Measurements from ENCODE around the gene SLC15A3. TPM values are rescaled to one million over a fixed set of nuclear protein-coding genes. Genes with fewer than 3 reads are reported as not detected.
"Not testable (repeated sequence)": the region's sequence is repeated elsewhere in the genome, so short reads cannot be mapped to it uniquely, and the experiment has no call there.

SLC15A3 gene
- total RNA-seq, 6 donors from 2014 or later = 29.5 to 186 (median 115) TPM

GRCh38 chr11:60912223-60912850, 39.6 kb downstream of the SLC15A3 start:
- peaks cover 33 to 44% (median 40%) of the 10 kb centered on the region in 4 donors for H3K4me1 ChIP-seq
- H3K4me3 ChIP-seq = no peak overlapping the region
- DNase-seq (no peak), ATAC-seq (ENCODE audit: low FRiP score in 2 of 2) (no peak)
- H3K9me3 ChIP-seq = no peaks in the 10 kb centered on the region
- no peaks in the 10 kb centered on the region for H3K27me3 ChIP-seq
- peak overlapping the region in 2 of 4 donors; percentile 92 for H3K27ac ChIP-seq
- no peaks in the 10 kb centered on the region for H3K36me3 ChIP-seq
- TF ChIP-seq POLR2AphosphoS5 (IDR thresholded peaks at IDR 0.05) = no peak
- no peak for TF ChIP-seq EP300 (IDR thresholded peaks at IDR 0.05)
- TF ChIP-seq POLR2A (IDR thresholded peaks at IDR 0.05) = no peak
- TF ChIP-seq CTCF (IDR thresholded peaks at IDR 0.05) = no peak
- WGBS, 2 donors = 58 to 75% methylated on average over 8 to 12 of the region's 12 CpGs

GRCh38 chr11:60910711-60911380, 41.1 kb downstream of the SLC15A3 start:
- DNase-seq (peak in 1 of 2 donors; percentile 5), ATAC-seq (ENCODE audit: low FRiP score in 2 of 2) (no peak)
- no peaks in the 10 kb centered on the region for H3K36me3 ChIP-seq
- no peaks in the 10 kb centered on the region for H3K27me3 ChIP-seq
- no peaks in the 10 kb centered on the region for H3K9me3 ChIP-seq
- peak in 3 of 6 experiments; percentile 19 to 24 (median 20) for TF ChIP-seq CTCF (IDR thresholded peaks at IDR 0.05)
- no peak for TF ChIP-seq POLR2A (IDR thresholded peaks at IDR 0.05)
- 45 to 62% methylated on average over 5 of the region's 5 CpGs for WGBS, 2 donors
- peaks cover 30 to 41% (median 36%) of the 10 kb centered on the region in 4 donors for H3K4me1 ChIP-seq
- H3K27ac ChIP-seq = peak overlapping the region in 3 of 4 donors; percentile 8 to 51 (median 24)
- no peak overlapping the region for H3K4me3 ChIP-seq

GRCh38 chr11:60910281-60910687, 41.7 kb downstream of the SLC15A3 start:
- Histone ChIP-seq H3K9me3 (no peaks in the 10 kb centered on the region), H3K4me1 (peaks cover 29 to 41% (median 36%) of the 10 kb centered on the region in 4 donors), H3K4me3 (no peak overlapping the region), H3K27me3 (no peaks in the 10 kb centered on the region), H3K27ac (peak overlapping the region in 1 of 4 donors; percentile 8), H3K36me3 (no peaks in the 10 kb centered on the region)
- ATAC-seq (ENCODE audit: low FRiP score in 2 of 2) (no peak), DNase-seq (peak in 1 of 2 donors; percentile 44)
- 55 to 58% methylated on average over 3 of the region's 3 CpGs for WGBS, 2 donors
- TF ChIP-seq POLR2A (IDR thresholded peaks at IDR 0.05) (peak in 1 of 4 donors; percentile 20), EP300 (IDR thresholded peaks at IDR 0.05) (no peak)

- H3K27me3 ChIP-seq; H3K4me3 ChIP-seq; H3K27ac ChIP-seq; H3K36me3 ChIP-seq; H3K9me3 ChIP-seq; ATAC-seq (ENCODE audit: low FRiP score in 2 of 2); DNase-seq: not testable (repeated sequence)
- H3K4me1 ChIP-seq = peaks cover 30 to 41% (median 36%) of the 10 kb centered on the region in 4 donors
- WGBS, 2 donors = 78 to 81% methylated on average over 3 of the region's 3 CpGs
Observed at GRCh38 chr11:60909680-60910280, 42.2 kb downstream of the SLC15A3 start.

- no peak for ATAC-seq (ENCODE audit: low FRiP score in 2 of 2)
Observed at GRCh38 chr11:60908803-60909202, 43.2 kb downstream of the SLC15A3 start.

More at GRCh38 chr11:60908803-60909202, 43.2 kb downstream of the SLC15A3 start:
- no peaks in the 10 kb centered on the region for H3K9me3 ChIP-seq
- TF ChIP-seq POLR2AphosphoS5 (IDR thresholded peaks at IDR 0.05) = no peak
- TF ChIP-seq EP300 (IDR thresholded peaks at IDR 0.05) = no peak
- TF ChIP-seq CTCF (IDR thresholded peaks at IDR 0.05) = no peak
- H3K36me3 ChIP-seq = no peaks in the 10 kb centered on the region
- no peak for DNase-seq
- H3K4me3 ChIP-seq = no peak overlapping the region
- peaks cover 35 to 42% (median 37%) of the 10 kb centered on the region in 4 donors for H3K4me1 ChIP-seq
- H3K27ac ChIP-seq = no peak overlapping the region
- WGBS, 2 donors = 0 to 31% methylated on average over 1 of the region's 1 CpG
- H3K27me3 ChIP-seq = no peaks in the 10 kb centered on the region
